ENCODE results near the gene BCL2L14. TPM values are rescaled to one million over a fixed set of nuclear protein-coding genes. Genes with fewer than 3 reads are reported as not detected.
"Not testable (repeated sequence)": the region's sequence is repeated elsewhere in the genome, so short reads cannot be mapped to it uniquely, and the experiment has no call there.

Gene BCL2L14
- total RNA-seq, 1 experiment from 2014 or later, result not detected

GRCh38 chr12:12108441-12109058, 37.8 kb downstream of the BCL2L14 start:
- TF ChIP-seq SIN3A (IDR thresholded peaks at IDR 0.05; ENCODE audit: borderline replicate concordance, insufficient read depth, low read depth, low read length), result no peak
- TF ChIP-seq REST (IDR thresholded peaks at IDR 0.05; ENCODE audit: insufficient read depth in 1 of 2, low read depth in 2 of 2, low read length in 1 of 2), result no peak
- no peak for TF ChIP-seq POLR2AphosphoS5 (IDR thresholded peaks at IDR 0.05; ENCODE audit: low read depth, low read length)
- no peak for TF ChIP-seq CTCF (IDR thresholded peaks at IDR 0.05)
- no peak for TF ChIP-seq TCF7L2 (IDR thresholded peaks at IDR 0.05; ENCODE audit: low read depth, low read length)
- in situ Hi-C loops (cut with HindIII; ENCODE audit: low pct_unique_long_range_greater_than_20kb, low sequenced_read_pairs) (no loop called here), intact Hi-C loops (cut with micrococcal nuclease; ENCODE audit: unreplicated experiment) (no loop called here)
- H3K4me1 ChIP-seq (ENCODE audit: control insufficient read depth, insufficient read depth, low read length), result no peaks in the 10 kb centered on the region
- ChIA-PET CTCF (no interaction called here), POLR2A (no interaction called here)
- BruUV-seq (replicated peaks), result no TSS peak
- DNase-seq (ENCODE audit: low read depth, low spot score) (no peak), ATAC-seq (no peak)
- H3K9me3 ChIP-seq (ENCODE audit: control insufficient read depth, insufficient read depth, low read depth, low read length), result no peaks in the 10 kb centered on the region
- no peak overlapping the region for H3K27ac ChIP-seq (ENCODE audit: low read length)
- no peak overlapping the region for H3K4me3 ChIP-seq (ENCODE audit: low read depth in 2 of 2, low read length in 2 of 2)
- no peaks in the 10 kb centered on the region for H3K27me3 ChIP-seq (ENCODE audit: control insufficient read depth, insufficient read depth, low read length)
- no peaks in the 10 kb centered on the region for H3K36me3 ChIP-seq (ENCODE audit: control insufficient read depth, insufficient read depth, low read length)

DNA sequence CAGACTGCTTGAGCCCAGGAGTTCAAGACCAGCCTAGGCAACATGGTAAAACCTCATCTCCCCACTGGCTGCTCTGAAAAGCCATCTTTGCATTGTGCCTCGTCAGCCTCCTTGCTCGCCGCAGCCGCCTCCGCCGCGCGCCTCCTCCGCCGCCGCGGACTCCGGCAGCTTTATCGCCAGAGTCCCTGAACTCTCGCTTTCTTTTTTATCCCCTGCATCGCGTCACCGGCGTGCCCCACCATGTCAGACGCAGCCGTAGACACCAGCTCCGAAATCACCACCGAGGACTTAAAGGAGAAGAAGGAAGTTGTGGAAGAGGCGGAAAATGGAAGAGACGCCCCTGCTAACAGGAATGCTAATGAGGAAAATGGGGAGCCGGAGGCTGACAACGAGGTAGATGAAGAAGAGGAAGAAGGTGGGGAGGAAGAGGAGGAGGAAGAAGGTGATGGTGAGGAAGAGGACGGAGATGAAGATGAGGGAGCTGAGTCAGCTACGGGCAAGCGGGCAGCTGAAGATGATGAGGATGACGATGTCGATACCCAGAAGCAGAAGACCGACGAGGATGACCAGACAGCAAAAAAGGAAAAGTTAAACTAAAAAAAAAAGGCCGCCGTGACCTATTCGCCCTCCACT, 40.3 kb downstream of the BCL2L14 start:
- CTCF ChIA-PET; H3K4me1 ChIP-seq (ENCODE audit: control insufficient read depth, insufficient read depth, low read length); in situ Hi-C loops (cut with HindIII; ENCODE audit: low pct_unique_long_range_greater_than_20kb, low sequenced_read_pairs); BruUV-seq (replicated peaks); H3K4me3 ChIP-seq (ENCODE audit: low read depth in 2 of 2, low read length in 2 of 2); H3K27ac ChIP-seq (ENCODE audit: low read length); POLR2A ChIA-PET; ATAC-seq; H3K27me3 ChIP-seq (ENCODE audit: control insufficient read depth, insufficient read depth, low read length); H3K36me3 ChIP-seq (ENCODE audit: control insufficient read depth, insufficient read depth, low read length); H3K9me3 ChIP-seq (ENCODE audit: control insufficient read depth, insufficient read depth, low read depth, low read length); DNase-seq (ENCODE audit: low read depth, low spot score); intact Hi-C loops (cut with micrococcal nuclease; ENCODE audit: unreplicated experiment): not testable (repeated sequence)

DNA sequence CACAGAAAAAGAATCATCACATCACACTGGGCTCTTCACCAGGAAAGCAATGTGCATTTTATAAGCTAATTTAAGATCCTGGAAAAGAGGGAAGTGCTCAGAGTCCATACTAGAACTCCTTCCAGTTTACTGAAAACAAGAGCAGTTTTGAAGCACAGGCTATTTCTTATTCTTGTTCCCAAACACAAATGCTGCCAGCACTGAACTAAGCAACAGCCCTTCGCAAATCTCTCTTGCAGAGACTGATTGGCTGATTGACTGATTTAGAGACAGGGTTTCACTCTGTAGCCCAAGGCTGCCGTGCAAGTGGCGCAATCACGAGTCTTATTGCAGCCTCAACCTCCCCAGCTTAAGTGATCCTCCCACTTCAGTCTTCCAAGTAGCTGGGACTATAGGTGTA, 44.8 kb downstream of the BCL2L14 start:
- DNase-seq (ENCODE audit: low read depth, low spot score) (no peak), ATAC-seq (no peak)
- POLR2A ChIA-PET, result no interaction called here
- H3K36me3 ChIP-seq (ENCODE audit: control insufficient read depth, insufficient read depth, low read length), result no peaks in the 10 kb centered on the region
- in situ Hi-C loops (cut with HindIII; ENCODE audit: low pct_unique_long_range_greater_than_20kb, low sequenced_read_pairs), result no loop called here
- TF ChIP-seq CTCF (IDR thresholded peaks at IDR 0.05) (no peak), SIN3A (IDR thresholded peaks at IDR 0.05; ENCODE audit: borderline replicate concordance, insufficient read depth, low read depth, low read length) (no peak), TCF7L2 (IDR thresholded peaks at IDR 0.05; ENCODE audit: low read depth, low read length) (no peak), REST (IDR thresholded peaks at IDR 0.05; ENCODE audit: insufficient read depth in 1 of 2, low read depth in 2 of 2, low read length in 1 of 2) (no peak), POLR2AphosphoS5 (IDR thresholded peaks at IDR 0.05; ENCODE audit: low read depth, low read length) (no peak)
- no peaks in the 10 kb centered on the region for H3K9me3 ChIP-seq (ENCODE audit: control insufficient read depth, insufficient read depth, low read depth, low read length)
- intact Hi-C loops (cut with micrococcal nuclease; ENCODE audit: unreplicated experiment), result no loop called here
- BruUV-seq (replicated peaks), result no TSS peak
- CTCF ChIA-PET, result no interaction called here
- H3K27me3 ChIP-seq (ENCODE audit: control insufficient read depth, insufficient read depth, low read length), result no peaks in the 10 kb centered on the region
- H3K4me1 ChIP-seq (ENCODE audit: control insufficient read depth, insufficient read depth, low read length), result no peaks in the 10 kb centered on the region
- H3K27ac ChIP-seq (ENCODE audit: low read length), result no peak overlapping the region
- no peak overlapping the region for H3K4me3 ChIP-seq (ENCODE audit: low read depth in 2 of 2, low read length in 2 of 2)

Measured in Panc1 (cell line).